H1 (cell line): ENCODE data around the gene GPR15LG. TPM values are rescaled to one million over a fixed set of nuclear protein-coding genes. Genes with fewer than 3 reads are reported as not detected.

ENCODE experiments used
- SRF ChIP-seq: IDR thresholded peaks from 2 replicates; pipeline ENCODE4 v1.6.1; 2011; ENCODE audit warnings: mild to moderate bottlenecking, low read depth, low read length, moderate library complexity
- polyA plus RNA-seq, 7 experiments: library from polyadenylated mRNA; depleted of rRNA in 3 of 7; stranded (reverse) in 5 of 7; unstranded in 2 of 7; fragments of >200 nt in 5 of 7; fragments of 200-250 nt in 2 of 7; gene quantifications; 1 replicate in 5 of 7; 2 replicates in 1 of 7; 4 replicates in 1 of 7; pipeline versions ENCODE4 v1.2.1 to v1.2.3, GENCODE V29; 2011 to 2013; ENCODE audit warnings: missing spikeins in 2 of 7, mixed read lengths in 2 of 7
- total RNA-seq: library from RNA; stranded (reverse); fragmentation: NEBNext Ultra II Directional; extraction: Animal tissue kit (Norgen Biotek cat#: 25700); gene quantifications from 2 replicates; pipeline ENCODE4 v1.2.1, GENCODE V29; 2021

GPR15LG gene
- total and polyA plus RNA-seq, 2 of the 8 experiments (the other 6 are each of a cell fraction or from before 2014, with no cell fraction given): not detected

DNA sequence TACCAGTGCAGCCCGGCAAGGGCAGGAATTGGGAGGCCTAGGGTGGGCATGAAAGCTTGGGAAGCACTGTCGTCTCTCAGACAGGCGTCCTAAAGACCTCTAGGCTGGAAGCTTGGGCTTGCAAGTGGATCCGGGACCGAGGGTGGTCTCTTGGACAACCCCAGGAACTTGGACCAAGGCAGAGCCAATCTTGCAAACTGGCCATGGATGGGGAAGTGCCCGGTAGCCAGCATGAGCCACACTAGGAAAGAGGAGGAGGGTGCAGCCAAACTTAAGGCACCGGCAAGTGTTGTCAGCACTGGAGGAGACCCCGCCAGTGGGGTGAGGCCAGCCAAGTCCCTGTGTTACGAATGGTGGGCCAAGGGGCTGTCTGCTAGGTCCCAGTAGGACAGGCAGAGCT lies 43.2 kb downstream of the GPR15LG start (continued):
- TF ChIP-seq SRF: no peak
